ENCODE results near the gene MPND.

Gene MPND

GRCh38 chr19:4388337-4389063 lies 45.1 kb downstream of the MPND start:
- Histone ChIP-seq H3K36me3 (ENCODE audit: insufficient read depth) (no peaks in the 10 kb centered on the region), H3K79me2 (ENCODE audit: insufficient read depth, low read depth) (peaks cover 28% of the 10 kb centered on the region), H3K4me3 (IDR thresholded peaks at IDR 0.05; ENCODE audit: insufficient read depth, low read depth, low read length) (no peak overlapping the region), H3K27me3 (ENCODE audit: insufficient read depth, low read depth) (no peaks in the 10 kb centered on the region), H3K4me1 (ENCODE audit: low read depth, poor library complexity, severe bottlenecking) (no peaks in the 10 kb centered on the region), H4K20me1 (ENCODE audit: insufficient read depth) (no peaks in the 10 kb centered on the region; the same call in 1 of the 2 replicates), H2AFZ (ENCODE audit: low read depth) (no peak overlapping the region), H3K27ac (no peak overlapping the region), H3K9ac (no peak overlapping the region), H3K4me2 (no peak overlapping the region)
- TF ChIP-seq CTCF (conservative IDR thresholded peaks at IDR 0.05; ENCODE audit: low read depth, low read length), result no peak

- H3K27ac ChIP-seq, result no peak overlapping the region
- no peaks in the 10 kb centered on the region; the same call in 1 of the 2 replicates for H4K20me1 ChIP-seq (ENCODE audit: insufficient read depth)
- no peak overlapping the region for H3K9ac ChIP-seq
- H3K36me3 ChIP-seq (ENCODE audit: insufficient read depth), result no peaks in the 10 kb centered on the region
- H3K79me2 ChIP-seq (ENCODE audit: insufficient read depth, low read depth), result peaks cover 33% of the 10 kb centered on the region
- no peak overlapping the region for H3K4me3 ChIP-seq (IDR thresholded peaks at IDR 0.05; ENCODE audit: insufficient read depth, low read depth, low read length)
- TF ChIP-seq CTCF (conservative IDR thresholded peaks at IDR 0.05; ENCODE audit: low read depth, low read length), result no peak
- no peak overlapping the region for H2AFZ ChIP-seq (ENCODE audit: low read depth)
- no peaks in the 10 kb centered on the region for H3K4me1 ChIP-seq (ENCODE audit: low read depth, poor library complexity, severe bottlenecking)
- no peaks in the 10 kb centered on the region for H3K27me3 ChIP-seq (ENCODE audit: insufficient read depth, low read depth)
- H3K4me2 ChIP-seq, result no peak overlapping the region
Observed at GRCh38 chr19:4389064-4389375, 45.7 kb downstream of the MPND start.

- H3K4me3 ChIP-seq (IDR thresholded peaks at IDR 0.05; ENCODE audit: insufficient read depth, low read depth, low read length), result no peak overlapping the region
- no peak for TF ChIP-seq CTCF (conservative IDR thresholded peaks at IDR 0.05; ENCODE audit: low read depth, low read length)
- H3K9ac ChIP-seq, result no peak overlapping the region
- H3K79me2 ChIP-seq (ENCODE audit: insufficient read depth, low read depth), result peaks cover 39% of the 10 kb centered on the region
- no peaks in the 10 kb centered on the region for H3K36me3 ChIP-seq (ENCODE audit: insufficient read depth)
- no peak overlapping the region for H2AFZ ChIP-seq (ENCODE audit: low read depth)
- no peaks in the 10 kb centered on the region for H3K4me1 ChIP-seq (ENCODE audit: low read depth, poor library complexity, severe bottlenecking)
- H4K20me1 ChIP-seq (ENCODE audit: insufficient read depth), result no peaks in the 10 kb centered on the region; the same call in 1 of the 2 replicates
- H3K4me2 ChIP-seq, result no peak overlapping the region
- no peaks in the 10 kb centered on the region for H3K27me3 ChIP-seq (ENCODE audit: insufficient read depth, low read depth)
- H3K27ac ChIP-seq, result no peak overlapping the region
Observed at GRCh38 chr19:4389511-4390016, 46.2 kb downstream of the MPND start.

DNA sequence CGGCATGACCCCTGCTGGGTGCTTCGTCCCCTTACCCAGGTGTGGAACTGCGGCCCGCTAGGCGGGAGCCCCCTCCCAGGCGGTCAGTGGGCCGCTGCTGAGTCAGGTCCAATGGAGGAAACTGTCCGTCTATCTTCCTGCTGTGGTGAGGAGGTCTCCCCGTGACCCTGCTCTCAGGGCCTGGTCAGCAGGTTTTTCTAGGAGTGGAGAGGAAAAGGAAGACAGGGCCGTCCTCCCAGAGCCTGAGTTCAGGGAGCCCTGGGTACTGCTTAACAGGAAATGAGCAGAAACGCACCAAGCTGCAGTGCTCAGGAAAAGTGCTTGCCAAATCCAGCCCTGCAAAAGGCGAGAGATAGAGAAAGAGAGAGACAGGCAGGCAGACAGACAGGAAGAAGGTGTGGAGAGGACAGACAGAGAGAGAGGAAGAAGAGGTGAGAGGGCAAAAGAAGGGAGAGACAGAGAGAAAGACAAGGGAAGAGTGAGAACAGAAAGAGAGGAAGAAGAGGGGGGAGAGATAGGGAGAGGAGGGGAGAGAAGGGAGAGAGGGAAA lies 46.7 kb downstream of the MPND start:
- Histone ChIP-seq H3K79me2 (ENCODE audit: insufficient read depth, low read depth) (peaks cover 44% of the 10 kb centered on the region), H2AFZ (ENCODE audit: low read depth) (no peak overlapping the region), H3K27me3 (ENCODE audit: insufficient read depth, low read depth) (no peaks in the 10 kb centered on the region), H4K20me1 (ENCODE audit: insufficient read depth) (no peaks in the 10 kb centered on the region; the same call in 1 of the 2 replicates), H3K4me2 (no peak overlapping the region), H3K4me1 (ENCODE audit: low read depth, poor library complexity, severe bottlenecking) (no peaks in the 10 kb centered on the region), H3K4me3 (IDR thresholded peaks at IDR 0.05; ENCODE audit: insufficient read depth, low read depth, low read length) (no peak overlapping the region), H3K27ac (no peak overlapping the region), H3K36me3 (ENCODE audit: insufficient read depth) (no peaks in the 10 kb centered on the region), H3K9ac (no peak overlapping the region)
- TF ChIP-seq CTCF (conservative IDR thresholded peaks at IDR 0.05; ENCODE audit: low read depth, low read length), result no peak

Data from KMS-11 (cell line).